Sigmoid colon (tissue), 4 donors: ENCODE measurements around the gene APOC1.

Source experiments
- CTCF ChIP-seq, 4 experiments: fragments of 450-650 bp in 3 of 4; fragments of 200-600 bp in 1 of 4; IDR thresholded peaks; one replicate each; pipeline ENCODE4 v1.5.1; 2016 to 2019; ENCODE audit warnings: antibody characterized with exemption in 4 of 4, mild to moderate bottlenecking in 3 of 4, moderate library complexity in 2 of 4
- EP300 ChIP-seq, 4 donors: sonication (generic); formaldehyde crosslinking; IDR thresholded peaks; one replicate each; pipeline ENCODE4 v1.6.1; 2017; ENCODE audit warnings: antibody characterized with exemption in 4 of 4
- POLR2A ChIP-seq, 2 donors: fragments of 450-650 bp; IDR thresholded peaks; one replicate each; pipeline ENCODE4 v1.6.1; 2016; ENCODE audit warnings: antibody characterized with exemption in 2 of 2, mild to moderate bottlenecking in 2 of 2, moderate library complexity in 2 of 2

- TF ChIP-seq CTCF (IDR thresholded peaks at IDR 0.05), result no peak
- TF ChIP-seq POLR2A (IDR thresholded peaks at IDR 0.05), result no peak
- no peak for TF ChIP-seq EP300 (IDR thresholded peaks at IDR 0.05)
These were observed 16.6 kb upstream of the APOC1 start for GRCh38 chr19:44897835-44898234.
